Measurements from ENCODE around the gene HIGD2B.
A peak's percentile ranks its signal among the peaks of the same experiment; 100 is the strongest.
"Not testable (repeated sequence)": the region's sequence is repeated elsewhere in the genome, so short reads cannot be mapped to it uniquely, and the experiment has no call there.

Gene HIGD2B

GRCh38 chr15:72670656-72671352 lies 15.2 kb downstream of the HIGD2B start:
- H3K27ac ChIP-seq; H3K9me3 ChIP-seq; H3K4me1 ChIP-seq; intact Hi-C loops (cut with DNase I; ENCODE audit: low total_unique reads); H3K36me3 ChIP-seq: not testable (repeated sequence)
- Histone ChIP-seq H3K27me3 (peaks cover 0 to 12% of the 10 kb centered on the region in 2 donors), H3K4me3 (peak overlapping the region in 1 of 2 donors; percentile 36)
- peak; percentile 72 to 82 for DNase-seq
- TF ChIP-seq CTCF (IDR thresholded peaks at IDR 0.05) = peak; percentile 61 to 71

- H3K4me1 ChIP-seq; H3K9me3 ChIP-seq; intact Hi-C loops (cut with DNase I; ENCODE audit: low total_unique reads); H3K4me3 ChIP-seq; H3K27me3 ChIP-seq; H3K27ac ChIP-seq; DNase-seq; H3K36me3 ChIP-seq: not testable (repeated sequence)
Measured at GRCh38 chr15:72669803-72670202, 16.2 kb downstream of the HIGD2B start.

GRCh38 chr15:72665706-72666105 lies 20.3 kb downstream of the HIGD2B start:
- H3K9me3 ChIP-seq; H3K27ac ChIP-seq; H3K27me3 ChIP-seq; intact Hi-C loops (cut with DNase I; ENCODE audit: low total_unique reads); H3K4me1 ChIP-seq; H3K4me3 ChIP-seq; DNase-seq; H3K36me3 ChIP-seq: not testable (repeated sequence)

GRCh38 chr15:72663931-72664330 lies 22.1 kb downstream of the HIGD2B start:
- H3K4me1 ChIP-seq; DNase-seq; intact Hi-C loops (cut with DNase I; ENCODE audit: low total_unique reads); H3K36me3 ChIP-seq; H3K9me3 ChIP-seq; H3K27ac ChIP-seq; H3K4me3 ChIP-seq; H3K27me3 ChIP-seq: not testable (repeated sequence)

- intact Hi-C loops (cut with DNase I; ENCODE audit: low total_unique reads); H3K27ac ChIP-seq; H3K4me1 ChIP-seq; DNase-seq; H3K36me3 ChIP-seq; H3K9me3 ChIP-seq; H3K4me3 ChIP-seq; H3K27me3 ChIP-seq: not testable (repeated sequence)
Measured at GRCh38 chr15:72661081-72661480, 24.9 kb downstream of the HIGD2B start.

- H3K9me3 ChIP-seq; H3K27me3 ChIP-seq; H3K4me1 ChIP-seq; H3K4me3 ChIP-seq; H3K27ac ChIP-seq; H3K36me3 ChIP-seq; intact Hi-C loops (cut with DNase I; ENCODE audit: low total_unique reads); DNase-seq: not testable (repeated sequence)
Measured at GRCh38 chr15:72656014-72656413, 30.0 kb downstream of the HIGD2B start.

- H3K27me3 ChIP-seq; H3K4me3 ChIP-seq; intact Hi-C loops (cut with DNase I; ENCODE audit: low total_unique reads); H3K27ac ChIP-seq; H3K36me3 ChIP-seq; H3K4me1 ChIP-seq; DNase-seq; H3K9me3 ChIP-seq: not testable (repeated sequence)
Measured at GRCh38 chr15:72654397-72654796, 31.6 kb downstream of the HIGD2B start, which contains the start of gene GOLGA6B. Gene GOLGA6B, plus strand, starts transcription at chr15:72654697. Its CDS starts 41 bp downstream, at chr15:72654738.

GRCh38 chr15:72648631-72649253 lies 37.2 kb downstream of the HIGD2B start:
- H3K4me1 ChIP-seq; H3K36me3 ChIP-seq; intact Hi-C loops (cut with DNase I; ENCODE audit: low total_unique reads); H3K4me3 ChIP-seq; H3K9me3 ChIP-seq; H3K27ac ChIP-seq; DNase-seq; H3K27me3 ChIP-seq: not testable (repeated sequence)

- H3K27ac ChIP-seq; H3K36me3 ChIP-seq; H3K27me3 ChIP-seq; H3K9me3 ChIP-seq; H3K4me1 ChIP-seq; intact Hi-C loops (cut with DNase I; ENCODE audit: low total_unique reads); DNase-seq; H3K4me3 ChIP-seq: not testable (repeated sequence)
Measured at GRCh38 chr15:72642271-72642670, 43.7 kb downstream of the HIGD2B start.

- intact Hi-C loops (cut with DNase I; ENCODE audit: low total_unique reads); H3K27ac ChIP-seq; H3K36me3 ChIP-seq; H3K9me3 ChIP-seq; H3K27me3 ChIP-seq; H3K4me3 ChIP-seq; DNase-seq; H3K4me1 ChIP-seq: not testable (repeated sequence)
Measured at GRCh38 chr15:72639759-72640483, 46.1 kb downstream of the HIGD2B start.

GRCh38 chr15:72636519-72637282 lies 49.3 kb downstream of the HIGD2B start:
- H3K4me1 ChIP-seq; H3K9me3 ChIP-seq; intact Hi-C loops (cut with DNase I; ENCODE audit: low total_unique reads); H3K27me3 ChIP-seq; H3K36me3 ChIP-seq: not testable (repeated sequence)
- DNase-seq = peak; percentile 87 to 90
- peak overlapping the region; percentile 43 to 48 for H3K4me3 ChIP-seq
- peak overlapping the region; percentile 50 to 54 for H3K27ac ChIP-seq

GRCh38 chr15:72629068-72629570 lies 56.9 kb downstream of the HIGD2B start:
- H3K36me3 ChIP-seq; intact Hi-C loops (cut with DNase I; ENCODE audit: low total_unique reads); H3K27me3 ChIP-seq; DNase-seq; H3K27ac ChIP-seq; H3K4me3 ChIP-seq; H3K4me1 ChIP-seq; H3K9me3 ChIP-seq: not testable (repeated sequence)
